Measurements from ENCODE around the gene SCUBE1. TPM values are rescaled to one million over a fixed set of nuclear protein-coding genes. Genes with fewer than 3 reads are reported as not detected.

Gene SCUBE1
- total RNA-seq, 1 donor from 2014 or later: 2.9 TPM

DNA sequence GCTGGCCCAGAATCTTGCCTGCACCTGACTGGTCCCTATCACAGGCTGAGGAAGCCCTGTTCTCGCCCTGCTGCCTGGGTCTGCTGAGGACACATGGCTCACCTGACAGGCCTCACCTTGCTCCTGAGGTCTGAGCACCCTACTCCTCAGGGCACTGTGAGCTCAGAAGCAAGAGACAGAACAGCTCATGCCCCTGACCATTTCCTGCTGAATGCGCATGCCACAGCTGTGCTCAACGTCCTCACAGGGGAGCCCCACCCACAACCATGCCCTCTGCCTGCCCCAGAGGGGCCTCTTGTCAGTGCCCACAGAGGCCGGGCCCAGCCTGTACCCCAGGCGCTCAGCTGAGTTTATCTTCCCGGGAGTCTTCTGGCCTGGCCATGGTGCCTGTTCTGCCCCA is 194.6 kb downstream of the SCUBE1 start:
- no peak for DNase-seq (ENCODE audit: low spot score in 2 of 2)

GRCh38 chr22:43147821-43148220 is 195.4 kb downstream of the SCUBE1 start:
- Histone ChIP-seq H3K4me3 (no peak overlapping the region), H3K4me1 (peaks cover 6 to 10% of the 10 kb centered on the region in 2 donors), H3K36me3 (no peaks in the 10 kb centered on the region), H3K27me3 (no peaks in the 10 kb centered on the region), H3K9me3 (no peaks in the 10 kb centered on the region), H3K27ac (no peak overlapping the region)
- DNase-seq (ENCODE audit: low spot score in 2 of 2): no peak
- intact Hi-C loops (cut with DNase I): no loop called here
- TF ChIP-seq, protein P1, sequence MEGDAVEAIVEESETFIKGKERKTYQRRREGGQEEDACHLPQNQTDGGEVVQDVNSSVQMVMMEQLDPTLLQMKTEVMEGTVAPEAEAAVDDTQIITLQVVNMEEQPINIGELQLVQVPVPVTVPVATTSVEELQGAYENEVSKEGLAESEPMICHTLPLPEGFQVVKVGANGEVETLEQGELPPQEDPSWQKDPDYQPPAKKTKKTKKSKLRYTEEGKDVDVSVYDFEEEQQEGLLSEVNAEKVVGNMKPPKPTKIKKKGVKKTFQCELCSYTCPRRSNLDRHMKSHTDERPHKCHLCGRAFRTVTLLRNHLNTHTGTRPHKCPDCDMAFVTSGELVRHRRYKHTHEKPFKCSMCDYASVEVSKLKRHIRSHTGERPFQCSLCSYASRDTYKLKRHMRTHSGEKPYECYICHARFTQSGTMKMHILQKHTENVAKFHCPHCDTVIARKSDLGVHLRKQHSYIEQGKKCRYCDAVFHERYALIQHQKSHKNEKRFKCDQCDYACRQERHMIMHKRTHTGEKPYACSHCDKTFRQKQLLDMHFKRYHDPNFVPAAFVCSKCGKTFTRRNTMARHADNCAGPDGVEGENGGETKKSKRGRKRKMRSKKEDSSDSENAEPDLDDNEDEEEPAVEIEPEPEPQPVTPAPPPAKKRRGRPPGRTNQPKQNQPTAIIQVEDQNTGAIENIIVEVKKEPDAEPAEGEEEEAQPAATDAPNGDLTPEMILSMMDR (IDR thresholded peaks at IDR 0.05): no peak

More for the DNA sequence above, 194.6 kb downstream of the SCUBE1 start:
- Histone ChIP-seq H3K9me3 (no peaks in the 10 kb centered on the region), H3K27me3 (no peaks in the 10 kb centered on the region), H3K36me3 (no peaks in the 10 kb centered on the region), H3K27ac (no peak overlapping the region), H3K4me3 (no peak overlapping the region), H3K4me1 (peaks cover 6 to 7% of the 10 kb centered on the region in 2 donors)
- TF ChIP-seq, protein P1 (IDR thresholded peaks at IDR 0.05): no peak
- intact Hi-C loops (cut with DNase I): no loop called here

Other genes starting within 250 kb of the SCUBE1 start
- gene BIK, start 232.6 kb downstream of the SCUBE1 start, total RNA-seq: not detected
- gene MCAT, start 200.0 kb downstream of the SCUBE1 start, total RNA-seq: 4.6 TPM
- 961 TPM for gene TSPO, start 191.8 kb downstream of the SCUBE1 start, total RNA-seq
- 10.6 TPM for gene TTLL12, start 156.2 kb downstream of the SCUBE1 start, total RNA-seq
- gene MPPED1, start 68.6 kb upstream of the SCUBE1 start, total RNA-seq: not detected